ENCODE data around the gene KDM5B.

DNA sequence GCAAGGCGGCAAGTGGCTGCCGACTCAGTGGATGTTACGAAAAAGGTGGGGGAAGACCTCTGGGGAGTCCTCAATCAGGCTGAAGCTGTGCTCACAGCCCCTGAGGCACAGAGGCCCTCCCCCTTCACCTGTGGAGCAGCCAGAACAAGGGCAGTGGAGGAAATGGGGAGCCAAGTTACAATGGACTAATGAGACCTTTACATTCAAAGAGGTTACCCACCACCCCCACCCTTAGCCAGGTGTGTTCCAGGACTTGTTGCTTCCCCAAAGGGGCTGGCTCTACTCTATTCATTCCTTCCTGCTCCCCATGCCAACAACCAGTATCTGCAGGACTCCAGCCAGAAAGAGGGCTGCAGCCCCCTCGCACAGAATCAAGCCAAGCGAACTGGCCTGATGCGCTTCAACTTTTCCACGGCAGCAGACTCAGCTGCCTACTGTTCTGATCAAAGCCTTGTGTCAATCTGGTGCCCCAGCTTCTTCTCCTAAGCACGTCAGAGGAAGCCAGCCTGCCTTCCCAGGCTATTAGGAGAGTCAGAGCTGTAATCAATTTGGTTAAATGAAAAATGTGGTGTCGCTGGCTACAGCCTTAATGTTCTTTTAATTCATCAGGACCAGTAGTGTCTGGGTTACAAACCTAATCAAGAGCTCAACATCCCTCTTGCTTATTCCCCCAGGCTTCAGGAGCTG is 96.1 kb downstream of the KDM5B start:
- TF ChIP-seq, protein P1, sequence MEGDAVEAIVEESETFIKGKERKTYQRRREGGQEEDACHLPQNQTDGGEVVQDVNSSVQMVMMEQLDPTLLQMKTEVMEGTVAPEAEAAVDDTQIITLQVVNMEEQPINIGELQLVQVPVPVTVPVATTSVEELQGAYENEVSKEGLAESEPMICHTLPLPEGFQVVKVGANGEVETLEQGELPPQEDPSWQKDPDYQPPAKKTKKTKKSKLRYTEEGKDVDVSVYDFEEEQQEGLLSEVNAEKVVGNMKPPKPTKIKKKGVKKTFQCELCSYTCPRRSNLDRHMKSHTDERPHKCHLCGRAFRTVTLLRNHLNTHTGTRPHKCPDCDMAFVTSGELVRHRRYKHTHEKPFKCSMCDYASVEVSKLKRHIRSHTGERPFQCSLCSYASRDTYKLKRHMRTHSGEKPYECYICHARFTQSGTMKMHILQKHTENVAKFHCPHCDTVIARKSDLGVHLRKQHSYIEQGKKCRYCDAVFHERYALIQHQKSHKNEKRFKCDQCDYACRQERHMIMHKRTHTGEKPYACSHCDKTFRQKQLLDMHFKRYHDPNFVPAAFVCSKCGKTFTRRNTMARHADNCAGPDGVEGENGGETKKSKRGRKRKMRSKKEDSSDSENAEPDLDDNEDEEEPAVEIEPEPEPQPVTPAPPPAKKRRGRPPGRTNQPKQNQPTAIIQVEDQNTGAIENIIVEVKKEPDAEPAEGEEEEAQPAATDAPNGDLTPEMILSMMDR (IDR thresholded peaks at IDR 0.05) = no peak
- TF ChIP-seq POLR2A (IDR thresholded peaks at IDR 0.05) = no peak

Measured in body of pancreas (tissue), 4 donors.